CD4-positive, alpha-beta T cell treated with Interleukin-6 for 4 hours (primary cell): ENCODE measurements around the gene IRX5.
A peak's percentile ranks its signal among the peaks of the same experiment; 100 is the strongest.

ENCODE experiments used
- DNase-seq: peaks from one replicate; pipeline ENCODE4 v3.0.0-alpha.2; 2020; ENCODE audit warnings: mixed read lengths

IRX5 gene

DNA sequence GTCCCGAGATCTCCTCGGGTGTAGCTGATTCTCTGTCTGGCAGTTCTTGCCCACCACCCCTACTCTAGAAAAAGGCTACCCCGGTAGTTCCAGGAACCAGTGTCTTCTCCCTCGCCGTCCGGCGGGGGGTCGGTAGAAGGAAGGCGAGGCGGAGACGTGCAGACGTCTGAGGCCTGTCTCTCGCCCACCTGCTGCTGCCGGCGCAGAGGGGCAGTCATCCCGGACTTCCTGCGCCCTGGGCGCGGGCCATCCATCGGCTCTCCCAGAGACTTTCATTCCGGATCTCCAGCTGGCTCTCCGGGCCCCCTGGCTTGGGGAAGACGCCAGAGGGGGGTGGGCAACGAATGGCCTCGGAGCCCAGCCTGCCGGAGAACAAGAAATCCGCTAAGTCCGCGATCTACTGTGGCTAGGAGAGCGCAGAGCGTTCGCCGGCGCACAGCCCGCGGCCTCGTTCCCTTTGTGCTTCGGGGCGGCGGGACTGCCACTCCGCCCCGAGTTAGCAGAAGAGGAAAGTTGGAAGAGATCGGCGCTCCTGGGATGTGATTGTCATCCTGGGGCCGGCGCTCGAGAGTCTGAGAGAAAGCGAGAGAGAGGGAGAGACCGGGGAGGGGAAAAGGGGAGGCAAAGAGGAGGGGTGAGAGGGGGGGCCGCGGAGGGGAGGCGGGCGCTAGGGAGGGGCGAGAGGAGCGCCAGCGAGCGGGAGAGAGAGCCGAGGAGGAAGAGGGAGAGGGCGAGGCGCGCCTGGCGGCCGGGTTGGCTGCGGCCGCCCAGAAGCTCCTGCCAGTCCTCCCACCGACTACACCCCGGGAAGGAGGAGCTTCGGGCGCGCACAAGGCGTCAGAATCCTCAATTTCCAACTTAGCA lies at the start of gene IRX5:
TSS of gene IRX5 (plus strand) at position 861 of the 864 bp plus-strand sequence. CDS start 334 bp downstream, outside the sequence.
- peak; percentile 59 for DNase-seq

DNA sequence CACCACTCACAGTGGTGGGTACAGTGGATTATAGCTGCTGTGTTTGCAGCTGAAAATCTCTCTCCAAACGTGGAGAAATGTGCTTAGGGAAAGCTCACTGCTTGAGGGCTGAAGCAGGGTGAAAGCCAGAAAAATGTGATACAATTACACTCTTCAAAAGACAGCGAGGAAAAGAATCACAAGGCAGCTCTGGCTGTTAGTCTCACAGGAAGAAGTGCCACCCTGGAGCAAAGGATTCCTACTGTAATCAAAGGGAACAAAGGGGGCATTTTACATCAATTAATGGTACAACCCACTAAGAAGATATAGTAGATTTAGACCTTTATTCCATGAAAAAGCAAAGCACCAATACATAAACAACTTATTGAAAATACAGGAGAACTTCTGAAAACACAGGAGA lies 48.1 kb upstream of the IRX5 start:
- no peak for DNase-seq

DNA sequence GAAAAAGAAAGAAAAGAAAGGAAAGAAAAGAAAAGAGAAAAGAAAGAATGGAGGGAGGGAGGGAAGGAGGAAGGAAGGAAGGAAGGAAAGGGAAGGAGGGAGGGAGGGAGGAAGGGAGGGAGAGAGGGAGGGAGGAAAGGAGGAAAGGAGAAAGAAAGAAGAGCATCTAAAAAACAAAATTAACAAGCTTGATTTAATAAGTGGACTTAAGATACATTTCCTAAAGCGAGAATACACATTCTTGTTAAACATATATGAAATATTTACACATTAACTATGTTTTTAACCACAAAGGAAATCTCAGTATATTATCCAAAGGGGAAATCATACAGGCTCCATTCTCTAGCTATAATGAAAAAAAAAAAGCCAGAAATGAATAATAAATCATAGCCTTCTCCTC lies 47.3 kb upstream of the IRX5 start:
- DNase-seq = no peak

DNA sequence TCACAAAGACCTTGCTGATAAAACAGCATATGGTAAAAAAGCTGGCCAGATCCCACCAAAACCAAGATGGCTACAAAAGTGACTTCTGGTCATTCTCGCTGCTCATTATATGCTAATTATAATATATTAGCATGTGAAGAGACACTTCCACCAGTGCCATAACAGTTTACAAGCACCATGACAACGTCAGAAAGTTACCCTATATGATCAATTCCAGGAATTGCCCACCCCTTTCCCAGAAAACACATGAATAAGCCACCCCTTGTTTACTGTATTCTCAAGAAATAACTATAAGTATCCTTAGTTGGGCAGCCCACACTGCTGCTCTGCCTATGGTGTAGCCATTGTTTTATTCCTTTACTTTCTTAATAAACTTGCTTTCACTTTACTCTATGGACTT lies 44.6 kb upstream of the IRX5 start:
- no peak for DNase-seq

DNA sequence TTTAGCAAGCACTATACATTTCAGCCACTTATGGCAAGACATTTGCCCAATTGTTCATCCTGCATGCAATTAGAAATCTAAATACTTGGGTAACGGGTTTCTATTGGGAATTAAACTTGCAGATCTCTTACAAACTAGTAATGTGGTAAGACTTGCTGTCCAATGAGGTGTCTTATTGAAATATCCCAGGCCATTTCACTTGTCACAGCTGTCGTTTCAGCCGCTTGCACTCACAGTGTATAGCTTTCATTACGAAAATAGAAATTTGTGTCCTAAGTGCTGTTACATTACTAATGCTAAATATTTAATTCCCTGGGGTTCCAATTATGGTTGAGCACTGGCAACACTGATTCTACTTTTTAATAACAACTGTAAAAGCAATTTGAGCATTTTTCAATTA lies 40.3 kb upstream of the IRX5 start:
- no peak for DNase-seq

DNA sequence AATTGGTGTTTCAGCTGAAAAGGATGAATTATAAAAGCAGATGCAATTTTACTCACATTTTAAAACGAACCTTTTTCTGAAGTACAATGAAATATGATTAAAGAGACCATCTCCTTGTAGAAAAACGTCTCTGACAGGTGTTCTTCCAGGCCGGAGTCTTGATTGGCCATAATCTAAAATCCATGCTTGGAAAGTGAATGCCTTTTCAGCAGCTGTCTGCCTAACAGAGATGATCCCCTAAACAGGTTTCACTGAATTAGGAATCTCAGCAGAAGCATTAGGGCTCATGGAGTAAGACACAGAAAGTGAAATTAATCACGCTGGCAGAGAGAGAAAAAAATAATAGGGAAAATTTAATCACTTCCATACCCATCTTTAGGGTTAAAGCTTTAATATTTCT lies 39.3 kb upstream of the IRX5 start:
- DNase-seq = no peak

DNA sequence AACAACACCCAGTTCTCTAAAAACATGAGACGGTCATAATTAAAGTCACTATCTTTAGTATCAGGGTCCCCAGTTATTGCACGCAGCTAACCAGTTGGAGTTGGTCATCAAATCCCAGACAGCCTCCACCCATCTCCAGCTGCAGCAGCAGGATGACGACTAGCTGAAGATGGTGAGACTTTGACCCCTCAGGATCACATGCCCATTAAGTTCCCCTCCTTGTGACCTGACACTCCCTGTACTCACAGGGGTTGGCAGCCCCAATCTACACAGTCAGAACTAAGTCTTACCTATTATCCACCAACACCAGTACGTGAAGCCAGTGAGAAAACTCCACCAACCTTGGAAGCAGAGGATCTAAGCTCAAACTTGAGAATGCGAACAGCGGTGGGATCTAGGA lies 37.7 kb upstream of the IRX5 start:
- no peak for DNase-seq

DNA sequence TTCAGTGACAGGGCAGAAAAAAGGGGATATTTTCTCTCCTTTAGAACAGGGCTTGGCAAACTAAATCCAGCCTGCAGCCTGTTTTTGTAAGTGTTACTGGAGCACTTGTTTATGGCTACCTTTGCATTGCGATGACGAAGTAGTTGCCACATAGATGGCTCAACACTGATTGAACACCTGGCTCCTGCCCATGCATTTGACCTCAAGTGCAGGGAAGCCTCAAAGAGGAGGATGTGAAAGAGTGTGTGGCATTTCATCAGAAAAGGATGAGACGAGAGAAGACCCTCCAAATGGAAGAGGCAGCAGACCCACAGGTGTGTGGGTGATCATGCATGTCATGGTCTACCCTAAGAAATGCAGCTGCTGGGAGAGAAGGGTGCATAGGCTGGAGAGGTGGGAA lies 32.7 kb upstream of the IRX5 start:
- no peak for DNase-seq

DNA sequence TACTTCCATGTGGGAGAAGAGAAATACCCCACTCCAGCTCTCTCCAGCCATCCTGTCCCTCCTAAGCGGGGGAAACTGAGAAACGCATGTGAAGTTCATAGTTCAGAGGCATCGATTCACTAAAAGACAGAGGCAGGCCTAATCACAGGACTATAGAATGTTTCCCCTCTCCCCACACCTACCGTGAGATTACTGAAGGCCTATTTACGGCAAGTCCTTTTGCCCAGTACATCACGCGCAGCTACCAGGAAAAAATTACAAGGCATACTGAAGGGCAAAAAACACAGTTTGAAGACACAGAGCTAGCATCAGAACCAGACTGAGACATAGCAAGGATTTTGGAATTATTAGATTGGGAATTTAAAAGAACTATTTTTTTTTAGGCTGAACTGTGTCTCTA lies 29.1 kb upstream of the IRX5 start:
- DNase-seq = no peak

DNA sequence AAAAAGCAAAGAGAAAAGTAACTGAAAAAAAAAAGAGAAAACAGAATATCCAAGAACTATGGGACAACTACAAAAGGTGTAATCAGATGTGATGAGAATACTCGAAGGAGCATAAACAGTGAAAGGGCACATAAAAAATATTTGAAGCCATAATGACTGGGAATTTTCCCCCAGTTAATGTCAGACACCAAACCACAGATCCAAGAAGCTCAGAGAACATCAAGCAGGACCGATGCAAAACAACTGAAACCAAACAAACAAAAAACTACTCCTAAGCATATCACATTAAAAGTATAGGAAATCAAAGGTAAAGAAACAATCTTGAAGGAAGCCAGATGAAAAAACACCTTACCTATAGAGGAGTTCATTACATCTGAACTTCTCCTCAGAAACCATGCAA lies 27.6 kb upstream of the IRX5 start:
- no peak for DNase-seq

DNA sequence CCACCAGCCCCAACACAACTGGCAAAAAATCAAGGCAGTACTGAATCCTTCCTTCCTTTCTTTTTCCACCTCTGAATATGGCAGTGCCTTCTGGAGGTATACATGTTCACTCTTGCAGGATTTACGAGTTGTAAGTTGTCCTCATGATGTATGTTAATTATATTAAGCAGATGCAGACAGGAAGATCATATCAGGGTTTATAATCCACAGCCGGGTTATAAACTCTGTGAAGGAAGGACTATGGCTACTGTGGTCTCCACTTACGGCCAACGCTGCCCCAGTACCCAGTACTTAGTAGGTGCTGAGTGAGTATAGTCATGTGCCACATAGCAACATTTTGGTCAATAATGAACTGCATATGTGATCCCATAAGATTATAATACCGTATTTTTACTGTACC lies 19.6 kb upstream of the IRX5 start:
- DNase-seq = no peak

DNA sequence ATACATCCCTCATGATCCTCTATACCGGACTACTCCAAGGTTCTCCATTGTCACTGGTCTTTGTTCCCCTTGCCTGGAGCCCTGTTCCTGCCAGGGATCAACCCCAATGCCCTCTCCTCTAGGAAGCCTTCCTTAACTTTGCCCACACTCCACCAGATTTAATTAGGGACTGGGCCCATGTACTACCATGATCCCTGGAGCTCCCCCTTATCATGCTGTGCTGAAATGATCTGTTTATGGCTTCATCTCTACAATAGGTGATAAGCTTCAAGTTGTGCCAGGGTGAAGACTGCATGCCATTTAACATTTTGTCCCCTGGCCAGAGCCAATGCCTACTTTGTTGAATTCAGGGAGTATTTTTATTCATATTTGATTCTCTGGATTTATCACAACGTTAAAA lies 17.9 kb upstream of the IRX5 start:
- no peak for DNase-seq

DNA sequence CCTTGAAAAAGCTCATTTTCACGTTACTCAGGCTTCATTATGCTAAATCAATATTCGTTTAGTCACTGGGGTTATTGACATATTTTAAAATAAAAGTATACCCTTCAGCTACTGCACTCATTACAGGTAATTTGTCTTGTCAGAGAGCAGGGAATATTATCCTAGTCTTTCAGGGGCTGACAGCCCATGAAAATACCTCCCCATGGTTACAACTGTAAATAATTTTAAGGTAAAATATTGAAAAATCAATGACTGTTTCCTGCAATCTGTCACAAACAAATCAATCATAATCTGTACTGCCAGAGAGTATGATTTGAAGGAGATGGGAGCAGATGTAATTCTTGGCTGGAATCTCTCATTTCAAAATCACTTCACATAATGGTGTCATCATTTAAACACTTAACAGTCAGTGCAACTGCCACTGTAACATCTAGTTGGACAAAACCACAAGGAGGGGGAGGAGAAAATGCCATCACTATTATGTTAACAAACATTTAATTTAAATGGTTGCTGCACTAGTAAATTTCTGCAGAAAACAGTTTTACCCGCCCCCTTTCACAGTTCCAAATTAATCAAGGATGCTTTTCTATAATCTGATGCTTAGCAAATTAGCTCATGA lies 9.3 kb upstream of the IRX5 start:
- no peak for DNase-seq

DNA sequence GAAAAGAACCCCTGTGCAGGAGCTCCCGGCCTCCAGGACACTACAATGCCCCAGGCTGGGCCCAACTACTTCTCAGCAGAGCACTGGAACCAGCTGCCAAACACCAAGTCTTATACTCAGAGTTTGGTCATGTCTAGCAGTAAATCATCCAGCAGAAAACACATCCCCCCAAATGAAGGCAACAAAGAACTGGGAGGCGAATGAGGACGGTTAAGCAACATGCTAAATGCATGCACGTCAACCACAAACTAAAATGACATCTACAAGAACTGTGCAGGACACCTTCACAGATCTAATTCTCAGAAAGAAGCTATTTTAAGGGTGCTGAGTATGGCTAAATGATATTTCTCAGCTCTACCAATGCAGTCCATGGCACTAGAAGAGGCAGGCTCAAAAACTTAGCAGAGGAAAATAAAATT lies 7.6 kb upstream of the IRX5 start:
- no peak for DNase-seq

DNA sequence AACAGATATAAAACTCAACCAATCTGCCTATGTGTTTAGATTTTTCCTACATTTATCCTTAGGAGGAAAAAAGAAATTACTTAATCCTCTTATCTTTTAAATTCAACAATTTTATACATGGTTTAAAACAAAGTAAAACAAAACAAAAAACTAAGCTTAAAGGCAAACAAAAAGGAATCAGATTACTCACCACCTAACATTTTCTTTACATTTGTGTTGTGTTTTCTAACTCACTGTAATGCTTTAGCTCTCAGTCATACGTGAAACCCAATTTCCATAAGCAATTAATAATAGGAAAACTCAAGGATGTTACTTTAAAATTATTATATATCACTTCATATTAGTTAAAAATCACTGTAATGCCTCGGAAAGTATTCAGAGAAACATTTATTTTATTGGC lies 6.7 kb upstream of the IRX5 start:
- no peak for DNase-seq

DNA sequence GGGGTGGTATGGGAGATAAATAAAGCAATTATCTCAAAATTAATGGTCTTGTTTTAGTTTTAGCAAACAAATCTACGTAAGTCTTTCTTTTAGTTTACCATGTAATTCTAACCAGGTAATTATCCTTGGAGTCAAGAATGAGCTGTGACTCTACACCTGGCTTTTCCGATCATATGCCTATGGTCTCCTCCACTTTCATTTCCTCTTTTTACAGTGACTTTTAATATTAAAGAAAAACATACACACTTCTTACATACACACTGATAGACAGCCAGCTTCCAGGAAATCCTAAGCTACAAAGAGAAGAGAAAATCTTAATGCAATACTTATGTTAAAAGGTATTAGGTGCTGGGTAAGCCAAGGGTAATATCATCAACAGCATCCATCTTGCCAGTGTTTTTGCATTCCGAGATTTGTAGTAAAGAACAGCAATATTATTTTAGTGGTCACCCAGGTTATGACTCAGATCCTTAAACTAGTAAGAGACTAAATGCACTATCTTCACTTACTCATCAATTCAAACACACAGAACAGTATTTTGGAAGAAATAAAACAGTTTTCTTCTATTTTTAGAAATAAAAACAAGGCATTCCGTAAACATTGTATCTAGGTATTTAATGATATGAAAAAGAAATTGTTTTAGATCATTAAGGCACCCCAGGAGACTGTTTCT lies 4.4 kb upstream of the IRX5 start:
- no peak for DNase-seq

DNA sequence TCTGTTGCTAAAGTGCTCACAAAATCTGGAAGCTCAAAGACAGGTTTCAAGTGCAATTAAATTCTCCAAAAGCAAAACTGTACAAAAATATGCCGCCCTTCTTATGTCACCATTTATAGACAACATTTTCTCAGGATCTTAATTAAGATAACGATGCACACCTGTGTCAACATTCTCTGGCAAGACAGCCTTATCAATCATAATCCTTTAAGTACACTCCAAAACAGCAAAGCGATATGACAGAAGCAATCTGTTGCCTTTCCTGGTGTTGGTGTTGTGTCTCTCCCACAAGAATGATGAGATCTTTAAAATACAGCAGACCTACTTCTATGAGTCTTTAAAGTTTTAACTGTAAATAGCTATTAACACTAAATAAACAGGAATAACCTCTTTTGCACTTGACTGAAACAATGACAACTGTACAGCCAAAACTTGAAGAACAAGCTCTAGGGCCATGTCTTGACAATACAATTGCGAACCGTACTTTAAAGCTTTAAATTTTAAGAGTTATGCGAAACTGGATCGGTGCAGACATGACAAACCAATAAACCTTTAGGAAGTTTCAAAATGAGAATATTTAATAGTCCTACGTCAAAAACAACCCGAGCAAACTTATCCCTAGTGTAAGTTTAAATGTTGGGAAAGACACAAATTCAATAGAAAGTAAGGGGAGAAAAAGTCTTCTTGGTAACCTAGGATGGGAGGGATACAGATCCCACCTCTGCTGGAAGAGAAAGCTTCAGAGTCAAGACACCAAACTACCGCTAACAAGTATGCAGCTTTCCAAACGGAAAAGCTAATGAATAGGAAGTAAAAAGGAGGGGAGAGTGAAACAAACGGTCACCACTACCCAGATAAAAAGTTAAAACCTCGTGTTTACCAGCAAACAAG lies 3.3 kb upstream of the IRX5 start:
- DNase-seq = no peak

DNA sequence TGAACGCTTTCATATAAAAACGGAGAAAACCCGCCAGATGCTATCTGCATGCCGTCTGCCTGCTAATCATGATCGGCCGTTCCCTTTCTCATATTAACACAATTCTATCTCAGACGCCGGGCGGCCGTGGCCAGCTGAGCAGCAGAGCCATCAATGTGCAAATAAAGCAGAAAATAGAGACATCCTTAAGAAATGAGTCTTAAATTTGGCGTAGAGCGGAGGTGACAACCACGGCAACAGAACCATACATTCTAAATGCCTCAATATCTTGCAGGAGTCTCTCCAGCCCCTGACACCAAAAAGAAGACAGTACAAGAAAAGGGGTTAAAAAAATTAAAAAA lies 2.7 kb upstream of the IRX5 start:
- no peak for DNase-seq

DNA sequence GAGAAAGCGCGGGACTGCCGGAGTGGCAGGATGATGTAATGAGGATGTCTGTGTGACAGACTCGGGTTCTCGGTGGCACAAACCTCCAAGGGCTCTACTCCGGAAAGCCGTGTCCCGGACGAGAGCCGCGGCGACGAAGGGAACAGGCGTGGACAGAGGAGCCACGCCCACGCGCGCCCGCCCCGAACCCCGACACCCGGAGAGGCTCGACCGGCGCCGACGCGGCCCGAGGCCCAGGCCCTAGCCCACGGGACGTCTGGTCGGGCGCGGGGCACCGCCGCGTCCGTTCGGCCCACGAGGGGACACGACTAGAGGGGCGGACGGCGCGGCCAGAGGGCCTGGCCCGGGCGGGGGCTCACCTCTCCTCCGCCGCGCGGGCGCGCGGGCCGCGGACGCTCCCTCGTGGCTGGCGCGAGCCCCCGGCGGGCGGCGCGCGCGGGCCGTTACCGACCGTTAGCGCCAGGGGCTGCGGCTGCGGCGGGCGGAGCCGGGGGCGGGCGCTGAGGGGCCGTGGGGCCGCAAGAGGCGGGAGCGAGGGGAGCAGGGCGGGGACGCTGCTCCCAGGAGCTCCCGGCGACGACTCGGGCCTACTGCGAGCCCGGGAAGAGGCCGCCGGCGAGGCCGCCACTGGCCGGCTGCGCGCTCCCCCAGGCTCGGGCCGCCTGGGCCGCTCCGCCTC lies 2.1 kb upstream of the IRX5 start:
- DNase-seq = peak; percentile 22

DNA sequence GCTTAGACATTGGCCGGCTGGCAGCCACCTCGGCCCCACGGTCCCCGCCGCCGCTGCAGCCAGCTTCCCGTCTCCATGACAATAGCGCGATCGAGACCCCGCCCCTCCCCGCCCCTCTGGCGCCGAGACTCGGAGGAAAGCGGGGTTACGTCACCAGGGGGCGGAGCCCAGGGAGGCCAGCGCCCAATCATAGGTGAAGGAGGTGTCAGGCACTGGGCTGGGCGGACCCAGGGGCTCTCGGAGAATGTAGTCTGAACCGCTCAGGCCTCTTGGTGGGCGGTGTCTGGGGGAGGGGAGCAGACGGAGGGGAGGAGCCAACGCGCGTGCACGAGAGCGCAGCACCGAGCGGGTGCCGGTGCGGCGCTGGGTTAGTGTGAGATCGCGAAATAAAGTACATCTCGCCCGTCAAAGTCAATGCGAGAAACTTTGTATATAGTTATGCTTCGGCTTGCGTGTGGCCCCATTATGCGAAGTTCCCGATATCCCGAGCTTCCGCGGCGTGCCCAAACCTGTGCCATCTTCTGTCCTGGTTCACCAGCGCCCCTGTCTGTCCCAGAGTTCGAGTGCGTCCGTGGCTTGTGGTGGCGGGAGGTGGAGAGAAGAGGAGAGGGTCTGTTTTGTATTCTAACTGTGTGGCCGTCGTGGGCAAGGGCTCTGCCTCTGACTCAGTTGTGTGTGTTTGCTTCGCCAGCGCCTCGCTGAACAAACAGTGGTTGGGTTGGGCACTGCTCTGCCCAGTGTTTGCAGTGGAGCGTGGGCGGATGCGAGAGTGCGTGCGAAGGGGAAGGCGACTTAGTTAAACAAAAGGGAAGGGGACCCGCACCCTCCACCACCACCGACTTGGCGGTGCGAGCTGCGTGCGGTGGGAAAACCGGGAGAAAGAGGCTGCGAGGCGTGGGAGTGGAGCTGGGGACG lies 1.3 kb upstream of the IRX5 start:
- peak; percentile 93 for DNase-seq

DNA sequence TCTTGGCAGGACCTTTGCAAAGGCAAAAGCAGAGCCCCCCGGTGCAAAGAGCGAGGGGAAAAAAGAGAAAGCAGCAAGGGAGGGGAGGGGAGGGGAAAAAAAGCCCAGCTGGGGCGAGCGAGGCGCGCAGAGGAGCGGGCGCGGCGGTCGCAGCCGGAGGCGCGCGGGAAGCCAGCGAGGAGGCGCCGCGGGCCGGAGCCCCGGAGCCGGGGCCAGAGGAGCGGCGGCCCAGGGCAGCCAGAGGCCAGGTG lies 129 bp downstream of the IRX5 start:
- DNase-seq = no peak
